Measurements from ENCODE around the gene PCDHGB4. TPM values are rescaled to one million over a fixed set of nuclear protein-coding genes. Genes with fewer than 3 reads are reported as not detected.
"Not testable (repeated sequence)": the region's sequence is repeated elsewhere in the genome, so short reads cannot be mapped to it uniquely, and the experiment has no call there.

Gene PCDHGB4
- total RNA-seq, 4 donors from 2014 or later: 10.4 to 12.5 (median 10.4) TPM

GRCh38 chr5:141403387-141403786 lies 15.9 kb downstream of the PCDHGB4 start:
- H3K27ac ChIP-seq: no peak overlapping the region
- H3K9me3 ChIP-seq: no peaks in the 10 kb centered on the region
- intact Hi-C loops (cut with DNase I): no loop called here
- H3K36me3 ChIP-seq: no peaks in the 10 kb centered on the region
- H3K27me3 ChIP-seq: no peaks in the 10 kb centered on the region
- peaks cover 4 to 7% of the 10 kb centered on the region in 2 donors for H3K4me1 ChIP-seq
- H3K4me3 ChIP-seq (replicated peaks in 1 of 3): no peak overlapping the region
- no peak for DNase-seq
- 24 to 26% methylated on average over 22 of the region's 22 CpGs for WGBS, 2 donors
- TF ChIP-seq POLR2A (IDR thresholded peaks at IDR 0.05): no peak
- no peak for TF ChIP-seq CTCF (IDR thresholded peaks at IDR 0.05)

- DNase-seq: peak; percentile 58 to 62
- H3K4me1 ChIP-seq; intact Hi-C loops (cut with DNase I); H3K9me3 ChIP-seq; H3K4me3 ChIP-seq (replicated peaks in 1 of 3); H3K27me3 ChIP-seq; H3K27ac ChIP-seq; H3K36me3 ChIP-seq: not testable (repeated sequence)
- whole genome bisulfite sequencing, 2 donors: 12 to 15% methylated on average over 31 to 40 of the region's 51 CpGs
- peak; percentile 32 to 58 (median 55) for TF ChIP-seq CTCF (IDR thresholded peaks at IDR 0.05)
These were observed 20.4 kb downstream of the PCDHGB4 start, which contains the start of gene PCDHGB6 for GRCh38 chr5:141407790-141408505. PCDHGB6 (plus strand) TSS chr5:141408021; CDS start chr5:141408203, 182 bp downstream.

DNA sequence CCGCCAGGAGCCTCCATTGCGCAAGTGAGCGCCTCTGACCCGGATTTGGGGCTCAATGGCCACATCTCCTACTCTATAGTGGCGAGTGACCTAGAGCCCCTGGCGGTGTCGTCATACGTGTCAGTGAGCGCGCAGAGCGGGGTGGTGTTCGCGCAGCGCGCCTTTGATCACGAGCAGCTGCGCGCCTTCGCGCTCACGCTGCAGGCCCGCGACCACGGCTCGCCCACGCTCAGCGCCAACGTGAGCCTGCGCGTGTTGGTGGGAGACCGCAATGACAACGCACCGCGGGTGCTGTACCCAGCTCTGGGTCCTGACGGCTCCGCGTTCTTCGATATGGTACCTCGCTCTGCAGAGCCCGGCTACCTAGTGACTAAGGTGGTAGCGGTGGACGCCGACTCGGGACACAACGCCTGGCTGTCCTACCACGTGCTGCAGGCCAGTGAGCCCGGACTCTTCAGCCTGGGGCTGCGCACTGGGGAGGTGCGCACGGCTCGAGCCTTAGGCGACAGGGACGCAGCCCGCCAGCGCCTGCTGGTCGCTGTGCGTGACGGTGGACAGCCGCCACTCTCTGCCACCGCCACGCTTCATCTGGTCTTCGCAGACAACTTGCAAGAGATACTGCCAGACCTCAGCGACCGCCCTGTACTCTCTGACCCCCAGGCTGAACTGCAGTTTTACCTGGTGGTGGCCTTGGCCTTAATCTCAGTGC lies 22.3 kb downstream of the PCDHGB4 start:
- TF ChIP-seq CTCF (IDR thresholded peaks at IDR 0.05) (no peak), POLR2A (IDR thresholded peaks at IDR 0.05) (no peak)
- Histone ChIP-seq H3K4me3 (replicated peaks in 1 of 3) (no peak overlapping the region), H3K4me1 (no peaks in the 10 kb centered on the region), H3K27me3 (no peaks in the 10 kb centered on the region), H3K9me3 (peaks cover 6% of the 10 kb centered on the region), H3K27ac (no peak overlapping the region), H3K36me3 (no peaks in the 10 kb centered on the region)
- intact Hi-C loops (cut with DNase I): no loop called here
- no peak for DNase-seq
- WGBS, 2 donors: 22 to 28% methylated on average over 19 to 47 of the region's 64 CpGs

DNA sequence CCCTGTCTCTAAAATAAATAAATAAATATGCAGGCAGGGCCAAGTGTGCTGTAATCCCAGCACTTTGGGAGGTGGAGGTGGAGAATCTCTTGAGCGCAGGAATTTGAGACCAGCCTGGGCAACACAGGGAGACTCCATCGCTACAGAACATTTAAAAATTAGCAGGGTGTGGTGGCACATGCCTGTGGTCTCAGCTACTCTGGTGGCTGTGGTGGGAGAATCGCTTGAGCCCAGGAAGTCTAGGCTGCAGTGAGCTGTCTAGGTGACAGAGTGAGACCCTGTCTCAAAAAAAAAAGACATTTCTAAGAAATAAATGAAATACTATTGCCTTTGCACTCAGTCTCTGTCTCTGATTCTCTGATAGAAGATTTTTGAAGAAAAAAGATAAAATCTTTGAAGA lies 24.1 kb downstream of the PCDHGB4 start:
- no peak for TF ChIP-seq CTCF (IDR thresholded peaks at IDR 0.05)
- TF ChIP-seq POLR2A (IDR thresholded peaks at IDR 0.05): no peak
- WGBS, 2 donors: 67 to 81% methylated on average over 3 of the region's 3 CpGs
- no peak for DNase-seq
- Histone ChIP-seq H3K36me3 (no peaks in the 10 kb centered on the region), H3K4me1 (no peaks in the 10 kb centered on the region), H3K27ac (no peak overlapping the region), H3K27me3 (no peaks in the 10 kb centered on the region), H3K4me3 (replicated peaks in 1 of 3) (no peak overlapping the region), H3K9me3 (peaks cover 6% of the 10 kb centered on the region)
- intact Hi-C loops (cut with DNase I): no loop called here

Measured in thyroid gland (tissue), 4 donors.